GM21619 (cell line): ENCODE results near the gene MAP3K7.

Experiments
- ATAC-seq: cut with Tn5 transposase; IDR thresholded peaks from one replicate; pipeline ENCODE4 v1.9.1; 2021; ENCODE audit not compliant: unreplicated experiment

The MAP3K7 gene

DNA sequence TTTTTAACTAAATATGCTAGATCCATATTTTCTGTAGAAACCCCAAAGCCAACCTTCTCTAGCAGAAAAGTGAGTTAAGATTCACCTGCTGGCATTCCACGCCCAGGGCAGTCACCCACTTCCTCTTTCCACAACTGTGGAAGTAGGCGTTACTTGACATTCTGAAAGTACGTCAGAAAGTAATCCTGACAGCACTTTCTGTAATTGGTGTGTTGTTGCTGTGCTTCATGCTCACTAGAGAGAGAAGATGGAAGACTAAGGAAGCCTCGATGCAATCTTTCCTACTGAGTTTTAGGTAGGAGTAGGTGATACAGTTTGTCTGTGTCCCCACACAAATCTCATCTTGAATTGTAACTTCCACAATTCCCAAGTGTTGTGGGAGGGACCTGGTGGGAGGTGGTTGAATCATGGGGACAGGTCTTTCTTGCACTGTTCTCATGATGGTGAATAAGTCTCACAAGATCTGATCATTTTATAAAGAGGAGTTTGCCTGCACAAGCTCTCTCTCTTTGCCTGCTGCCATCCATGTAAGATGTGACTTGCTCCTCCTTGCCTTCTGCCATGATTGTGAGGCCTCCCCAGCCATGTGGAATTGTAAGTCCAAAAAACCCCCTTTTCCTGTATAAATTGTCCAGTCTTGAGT lies 101.1 kb downstream of the MAP3K7 start:
- ATAC-seq = no peak

GRCh38 chr6:90484903-90485302 lies 102.0 kb downstream of the MAP3K7 start:
- no peak for ATAC-seq

DNA sequence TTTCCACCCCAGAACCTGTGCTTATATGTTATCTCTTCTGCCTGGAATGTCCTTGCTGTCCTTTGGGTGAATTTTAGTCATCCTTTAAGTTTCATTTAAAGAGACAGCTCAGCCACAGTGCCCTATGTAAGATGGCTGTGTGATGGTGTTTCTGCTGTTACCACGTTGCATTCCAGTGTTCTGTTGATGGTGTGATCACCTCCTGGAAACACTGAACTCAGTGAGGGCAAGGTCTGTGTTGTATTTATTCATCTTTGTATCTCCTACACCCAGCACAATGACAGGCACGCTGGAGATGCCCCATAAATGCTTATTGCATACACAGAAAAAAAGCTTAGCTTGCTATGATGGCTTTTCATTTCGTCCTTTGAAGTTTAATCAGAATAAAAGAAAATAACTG lies 102.5 kb downstream of the MAP3K7 start:
- ATAC-seq = no peak

- ATAC-seq = no peak
These were observed 102.9 kb downstream of the MAP3K7 start for GRCh38 chr6:90483956-90484355.

GRCh38 chr6:90483116-90483839 lies 103.6 kb downstream of the MAP3K7 start:
- ATAC-seq = no peak

- no peak for ATAC-seq
These were observed 106.2 kb downstream of the MAP3K7 start for GRCh38 chr6:90480666-90481065.

GRCh38 chr6:90479603-90479926 lies 107.3 kb downstream of the MAP3K7 start:
- no peak for ATAC-seq

DNA sequence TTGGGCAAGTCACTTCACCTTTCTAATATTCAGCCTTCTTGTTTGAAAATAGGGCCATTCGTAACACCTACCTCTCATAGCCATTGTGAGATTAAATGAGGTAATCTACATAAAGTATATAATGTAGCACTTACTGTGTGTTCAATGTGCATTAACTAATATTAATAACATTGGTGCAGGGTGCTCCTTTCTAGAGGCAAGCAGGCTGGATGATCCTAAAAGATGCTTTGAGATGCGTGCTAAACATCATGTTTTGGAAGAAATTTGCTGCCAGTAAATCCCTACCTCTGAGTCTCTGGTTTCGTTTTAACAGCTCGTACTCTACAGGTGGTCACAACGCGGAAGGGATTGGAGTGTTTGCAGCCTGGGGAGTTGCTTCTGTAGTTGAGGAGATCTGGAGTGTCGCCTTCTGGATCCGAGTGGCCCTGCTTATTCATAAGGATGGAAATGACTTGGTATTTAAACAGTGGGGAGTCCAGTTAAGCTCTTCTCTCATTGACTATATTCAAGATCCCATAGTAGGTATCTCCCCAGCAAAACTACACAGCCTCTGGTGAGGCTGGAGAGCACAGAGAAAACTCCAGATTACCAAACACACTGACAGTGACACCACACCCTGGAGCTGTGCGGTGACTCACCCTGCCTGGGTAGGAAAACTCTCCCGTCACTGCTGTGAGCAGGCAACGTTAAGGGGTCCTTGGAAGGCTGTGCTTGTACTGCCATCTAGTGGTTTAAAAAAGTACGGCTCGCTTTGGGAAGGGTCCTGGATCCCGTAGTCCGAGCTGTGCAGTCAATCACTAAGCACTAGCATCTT lies 107.9 kb downstream of the MAP3K7 start:
- ATAC-seq = peak; percentile 89

DNA sequence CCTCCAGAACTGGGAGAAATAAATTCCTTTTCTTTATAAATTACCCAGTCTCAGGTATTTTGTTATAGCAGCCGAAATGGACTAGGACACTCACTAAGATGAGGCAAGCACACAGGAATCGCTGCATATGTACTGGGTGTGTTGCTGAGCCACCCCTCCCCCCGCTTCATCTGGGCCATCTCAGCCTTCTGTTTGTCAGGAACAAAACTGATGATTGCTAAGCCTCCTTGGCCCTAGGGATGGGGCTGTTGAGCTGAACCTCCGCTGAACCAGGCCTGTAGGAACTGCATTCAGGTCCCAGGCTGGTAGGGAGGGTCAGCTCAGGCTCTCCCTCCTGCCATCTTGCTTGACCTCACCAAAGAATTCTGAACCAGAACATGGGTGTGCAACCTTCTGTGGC lies 108.6 kb downstream of the MAP3K7 start:
- no peak for ATAC-seq

DNA sequence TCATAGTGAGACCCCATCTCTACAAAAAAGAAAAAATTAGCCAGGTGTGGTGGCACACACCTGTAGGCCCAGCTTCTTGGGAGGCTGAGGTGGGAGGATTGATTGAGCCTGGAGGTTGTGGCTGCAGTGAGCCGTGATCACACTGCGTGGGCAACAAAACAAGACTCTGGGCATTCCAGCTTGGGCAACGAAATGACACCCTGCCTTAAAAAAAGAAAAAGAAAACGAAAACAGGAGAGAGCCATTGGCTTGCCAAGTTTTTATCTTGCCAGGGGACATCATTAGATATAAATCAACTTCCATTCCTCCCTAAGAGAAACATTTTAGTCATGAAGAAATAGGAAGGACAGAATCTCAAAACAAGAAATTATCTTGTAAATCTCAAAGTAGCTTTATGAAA lies 109.5 kb downstream of the MAP3K7 start:
- no peak for ATAC-seq

DNA sequence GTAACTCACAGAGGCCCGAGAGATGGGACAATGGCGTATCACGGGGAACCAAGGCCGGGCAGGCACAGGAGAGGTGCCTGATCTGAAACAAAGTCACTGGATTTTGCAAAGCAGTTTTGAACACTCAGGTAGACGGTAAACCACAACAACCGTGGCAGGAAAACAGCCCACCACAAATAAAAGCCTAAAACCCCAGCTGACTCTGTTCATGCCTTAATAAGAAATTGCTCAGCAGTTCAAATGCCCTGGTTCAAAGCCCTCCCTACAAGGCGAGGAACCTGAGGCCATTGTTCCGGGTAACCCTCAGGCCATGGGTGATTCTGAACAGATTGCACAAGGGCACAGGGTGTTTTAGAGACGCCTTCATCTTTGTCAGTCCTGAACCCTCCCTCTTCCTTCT lies 114.2 kb downstream of the MAP3K7 start:
- ATAC-seq = no peak

DNA sequence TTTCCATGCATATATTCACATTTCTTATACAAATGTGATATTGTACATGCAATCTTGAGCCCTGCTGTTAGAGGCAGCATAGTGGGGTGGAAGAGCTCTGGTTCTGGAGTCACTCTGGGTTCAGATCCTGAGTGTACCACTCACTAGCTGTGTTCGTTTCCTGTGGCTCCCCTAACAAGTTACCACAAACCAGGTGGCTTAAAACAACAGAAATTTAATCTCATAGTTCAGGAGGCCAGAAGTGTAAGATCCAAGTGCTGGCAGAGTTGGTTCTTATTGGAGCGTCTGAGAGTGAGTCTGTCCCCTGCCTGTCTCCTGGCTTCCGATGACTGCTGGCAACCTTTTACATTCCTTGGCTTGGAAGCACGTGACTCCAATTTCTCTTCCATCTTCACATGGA lies 115.6 kb downstream of the MAP3K7 start:
- no peak for ATAC-seq

DNA sequence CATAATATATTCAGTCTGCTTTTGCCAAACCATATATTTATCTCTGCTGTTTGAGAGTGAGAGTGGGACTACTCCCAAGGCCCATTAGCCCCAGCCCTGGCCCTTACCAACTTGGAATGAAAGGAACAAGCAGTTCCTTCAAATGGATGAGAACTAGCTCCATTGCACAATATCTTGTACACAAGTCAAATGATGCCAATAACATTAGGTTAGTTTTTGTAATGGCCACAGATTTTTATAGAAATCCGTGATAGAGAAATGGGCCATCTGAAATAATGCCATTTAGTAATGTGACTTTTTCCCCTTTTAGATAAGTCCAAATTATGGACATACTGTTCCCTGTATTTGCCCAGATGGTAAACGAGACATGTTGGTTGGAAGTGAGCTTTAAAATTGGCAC lies 117.0 kb downstream of the MAP3K7 start:
- no peak for ATAC-seq

- no peak for ATAC-seq
These were observed 118.0 kb downstream of the MAP3K7 start for GRCh38 chr6:90468859-90469258.

GRCh38 chr6:90468080-90468479 lies 118.8 kb downstream of the MAP3K7 start:
- no peak for ATAC-seq

GRCh38 chr6:90467546-90467945 lies 119.3 kb downstream of the MAP3K7 start:
- ATAC-seq = no peak

DNA sequence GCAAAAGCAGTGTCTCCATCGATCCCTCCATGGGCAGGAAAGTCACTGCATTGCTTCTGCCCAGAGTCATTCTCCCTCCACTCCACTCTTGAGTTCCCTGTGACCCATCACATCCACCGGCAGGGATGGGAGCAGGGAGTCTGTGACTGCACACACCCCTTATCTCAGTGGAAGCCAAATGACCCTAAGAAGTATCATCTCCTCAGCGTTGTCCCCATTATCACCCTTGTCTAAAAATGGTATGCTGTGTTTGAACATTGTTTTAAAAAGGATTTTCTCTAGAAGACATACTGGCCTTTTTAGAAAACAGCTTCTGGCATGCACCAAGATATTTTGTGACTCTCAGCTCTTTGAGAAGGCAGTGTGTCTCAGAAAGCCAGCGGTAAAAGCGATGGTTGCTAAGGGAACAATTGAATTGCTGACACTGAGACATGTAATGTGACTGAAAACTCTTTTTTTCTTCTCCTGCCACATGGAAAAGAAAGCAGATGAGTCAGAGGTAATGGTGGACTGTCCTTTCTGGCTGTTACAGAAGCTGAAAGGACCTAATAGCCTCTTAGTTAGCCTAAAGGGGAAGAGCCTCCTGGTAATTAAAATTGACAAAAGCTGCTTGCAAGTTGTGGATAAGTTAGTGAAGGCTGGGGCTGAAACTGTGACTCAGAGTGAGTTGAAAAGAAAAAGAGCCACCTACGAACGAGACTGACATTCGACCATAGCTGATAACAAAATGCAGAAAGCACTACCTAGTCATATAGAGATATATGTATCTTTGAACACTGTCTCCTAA lies 120.5 kb downstream of the MAP3K7 start:
- ATAC-seq = no peak

GRCh38 chr6:90465686-90466085 lies 121.2 kb downstream of the MAP3K7 start:
- no peak for ATAC-seq

- ATAC-seq = no peak
These were observed 122.4 kb downstream of the MAP3K7 start for GRCh38 chr6:90464507-90464906.

DNA sequence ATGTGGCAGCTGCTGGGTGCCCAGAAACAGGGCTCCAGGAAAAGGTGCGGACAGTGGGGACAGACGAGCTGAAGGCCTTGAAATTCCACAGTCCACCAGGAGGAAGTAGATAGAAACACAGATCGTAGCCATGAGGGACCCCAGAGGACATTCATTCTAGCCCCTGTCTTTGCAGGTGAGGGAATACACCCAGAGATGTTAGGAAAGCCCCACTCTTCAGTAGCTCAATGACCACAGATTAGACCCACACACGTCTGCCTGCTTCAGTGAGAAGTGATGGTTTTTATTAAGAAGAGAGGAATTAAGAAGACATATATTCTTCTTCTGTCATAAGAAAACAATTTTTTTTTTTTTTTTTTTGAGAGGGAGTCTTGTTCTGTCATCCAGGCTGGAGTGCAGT lies 123.0 kb downstream of the MAP3K7 start:
- ATAC-seq = no peak
